H1 (cell line): ENCODE measurements around the gene DNAJB7. TPM values are rescaled to one million over a fixed set of nuclear protein-coding genes. Genes with fewer than 3 reads are reported as not detected.
"Not testable (repeated sequence)": the region's sequence is repeated elsewhere in the genome, so short reads cannot be mapped to it uniquely, and the experiment has no call there.

Source experiments
- CTCF ChIA-PET: fragments of 300-600 bp; sonication (Branson Sonifier 250); formaldehyde crosslinking; loops from one replicate; lab custom pipeline; 2021; ENCODE audit not compliant: partially characterized antibody; lab: Charles Lee
- POLR2A ChIA-PET: fragments of 300-600 bp; sonication (Branson Sonifier 250); formaldehyde crosslinking; loops from one replicate; lab custom pipeline; 2021; ENCODE audit warnings: inconsistent platforms; ENCODE audit not compliant: partially characterized antibody; lab: Charles Lee
- DNase-seq, 2 experiments: peaks; one replicate each; pipeline versions ENCODE4 v3.0.0 to v3.0.0-alpha.2; 2010 to 2022; ENCODE audit warnings: low spot score in 2 of 2, low read depth in 1 of 2, mixed read lengths in 1 of 2
- FAIRE-seq: peaks from 2 replicates; lab custom pipeline; 2011; peaks lifted over from hg19 to GRCh38; lab: Jason Lieb, UNC
- H2AFZ ChIP-seq: 2 replicates; pipeline ENCODE4 v1.8.1; 2012; ENCODE audit warnings: low read length, inconsistent platforms
- H2AK5ac ChIP-seq: 2 replicates; pipeline ENCODE4 v1.6.1; 2013; ENCODE audit warnings: low read depth, low read length
- H2BK120ac ChIP-seq: replicated peaks from 2 replicates; pipeline ENCODE3; 2013; ENCODE audit warnings: low read depth, low read length, inconsistent platforms
- H2BK12ac ChIP-seq: 2 replicates; pipeline ENCODE4 v1.6.1; 2013; ENCODE audit warnings: low read depth, low read length
- H2BK15ac ChIP-seq: 2 replicates; pipeline ENCODE4 v1.6.1; 2013; ENCODE audit warnings: low read length
- H2BK20ac ChIP-seq: 2 replicates; pipeline ENCODE4 v1.6.1; 2013; ENCODE audit warnings: low read length
- H2BK5ac ChIP-seq: 2 replicates; pipeline ENCODE4 v1.6.1; 2013; ENCODE audit warnings: low read depth, low read length
- H3K14ac ChIP-seq: 2 replicates; pipeline ENCODE4 v1.6.1; 2013; ENCODE audit warnings: inconsistent platforms; ENCODE audit not compliant: insufficient read length
- H3K18ac ChIP-seq: 2 replicates; pipeline ENCODE4 v1.6.1; 2013; ENCODE audit warnings: low read length; ENCODE audit errors: extremely low read depth
- H3K23ac ChIP-seq: 2 replicates; pipeline ENCODE4 v1.6.1; 2013; ENCODE audit warnings: inconsistent platforms; ENCODE audit not compliant: insufficient read length
- H3K23me2 ChIP-seq: 2 replicates; pipeline ENCODE4 v1.6.1; 2013; ENCODE audit warnings: low read depth, low read length
- H3K27ac ChIP-seq: 2 replicates; pipeline ENCODE4 v1.6.1; 2011; ENCODE audit warnings: low read depth, low read length, inconsistent platforms
- H3K27me3 ChIP-seq, 4 experiments: replicated peaks in 1 of 4; 1 replicate in 1 of 4; 2 replicates in 3 of 4; pipeline versions ENCODE4 v1.6.1 to v1.8.1; 2011 to 2013; ENCODE audit warnings: low read length in 3 of 4, mild to moderate bottlenecking in 3 of 4, inconsistent platforms in 2 of 4, mixed read lengths in 2 of 4, moderate library complexity in 1 of 4; ENCODE audit not compliant: control insufficient read depth in 3 of 4, insufficient read depth in 3 of 4; ENCODE audit errors: extremely low read depth in 1 of 4
- H3K36me3 ChIP-seq, 4 experiments: 2 replicates each; pipeline versions ENCODE4 v1.6.1 to v1.8.1; 2011 to 2013; ENCODE audit warnings: mild to moderate bottlenecking in 4 of 4, low read length in 3 of 4, moderate library complexity in 2 of 4, control low read depth in 1 of 4, inconsistent platforms in 1 of 4; ENCODE audit not compliant: insufficient read depth in 4 of 4, control insufficient read depth in 2 of 4
- H3K4ac ChIP-seq: replicated peaks from 2 replicates; pipeline ENCODE3; 2013; ENCODE audit warnings: low read length, low read depth, mixed read lengths, inconsistent platforms; ENCODE audit not compliant: insufficient read length
- H3K4me1 ChIP-seq, 4 experiments: replicated peaks in 1 of 4; 1 replicate in 1 of 4; 2 replicates in 3 of 4; pipeline versions ENCODE4 v1.6.1 to v1.8.1; 2011 to 2013; ENCODE audit warnings: low read length in 3 of 4, inconsistent platforms in 2 of 4, mixed read lengths in 1 of 4; ENCODE audit not compliant: insufficient read depth in 4 of 4, control insufficient read depth in 3 of 4
- H3K4me2 ChIP-seq, 2 experiments: 2 replicates each; pipeline versions ENCODE4 v1.6.1 to v1.8.1; 2011 to 2013; ENCODE audit warnings: low read depth in 2 of 2, low read length in 2 of 2, control low read depth in 1 of 2, inconsistent platforms in 1 of 2, mild to moderate bottlenecking in 1 of 2; ENCODE audit not compliant: insufficient read depth in 1 of 2
- H3K4me3 ChIP-seq, 4 experiments: fragments of 200-600, 300-600 bp in 1 of 4; sonication (generic), shearing (Covaris generic), sonication (Bioruptor Twin) in 1 of 4; 2 replicates each; pipeline versions ENCODE4 v1.5.1 to v1.8.1; 2011 to 2016; ENCODE audit warnings: low read length in 4 of 4, low read depth in 3 of 4, control low read depth in 2 of 4, inconsistent platforms in 2 of 4, mild to moderate bottlenecking in 2 of 4, mixed read lengths in 1 of 4, moderate library complexity in 1 of 4; ENCODE audit not compliant: insufficient read depth in 2 of 4; ENCODE audit errors: extremely low read depth in 1 of 4
- H3K56ac ChIP-seq: replicated peaks from 2 replicates; pipeline ENCODE3; 2013; ENCODE audit warnings: low read depth, mild to moderate bottlenecking, mixed read lengths, low read length, inconsistent platforms; ENCODE audit not compliant: insufficient read length
- H3K79me1 ChIP-seq: 2 replicates; pipeline ENCODE4 v1.6.1; 2013; ENCODE audit warnings: low read depth, low read length, control low read depth
- H3K79me2 ChIP-seq, 2 experiments: 2 replicates each; pipeline versions ENCODE4 v1.6.1 to v1.8.1; 2012 to 2013; ENCODE audit warnings: low read length in 2 of 2, mild to moderate bottlenecking in 2 of 2, inconsistent platforms in 1 of 2; ENCODE audit not compliant: insufficient read depth in 2 of 2, control insufficient read depth in 1 of 2
- H3K9ac ChIP-seq, 4 experiments: replicated peaks in 1 of 4; 1 replicate in 1 of 4; 2 replicates in 3 of 4; pipeline versions ENCODE4 v1.6.1 to v1.8.1; 2011 to 2013; ENCODE audit warnings: low read depth in 3 of 4, low read length in 3 of 4, control low read depth in 2 of 4, mild to moderate bottlenecking in 2 of 4, moderate library complexity in 2 of 4, inconsistent platforms in 1 of 4; ENCODE audit errors: extremely low read depth in 1 of 4
- H3K9me3 ChIP-seq, 2 experiments: 2 replicates each; pipeline versions ENCODE4 v1.6.1 to v1.8.1; 2012 to 2013; ENCODE audit warnings: mild to moderate bottlenecking in 2 of 2, moderate library complexity in 2 of 2, control low read depth in 1 of 2, inconsistent platforms in 1 of 2, low read depth in 1 of 2, low read length in 1 of 2, mixed read lengths in 1 of 2; ENCODE audit not compliant: insufficient read depth in 2 of 2
- H4K20me1 ChIP-seq, 2 experiments: replicated peaks in 1 of 2; 2 replicates each; pipeline versions ENCODE3 to v1.8.1; 2011 to 2013; ENCODE audit warnings: inconsistent platforms in 2 of 2, low read length in 2 of 2, mild to moderate bottlenecking in 1 of 2; ENCODE audit not compliant: insufficient read depth in 2 of 2, control insufficient read depth in 1 of 2
- H4K5ac ChIP-seq: 2 replicates; pipeline ENCODE4 v1.6.1; 2013; ENCODE audit warnings: low read length, low read depth, mixed read lengths, inconsistent platforms; ENCODE audit not compliant: insufficient read length
- H4K8ac ChIP-seq: 2 replicates; pipeline ENCODE4 v1.8.0; 2013; ENCODE audit warnings: mild to moderate bottlenecking, moderate library complexity, low read length, inconsistent platforms; ENCODE audit not compliant: insufficient read depth; ENCODE audit errors: extremely low read depth
- H4K91ac ChIP-seq: replicated peaks from 2 replicates; pipeline ENCODE3; 2013; ENCODE audit warnings: low read length, mixed read lengths, inconsistent platforms; ENCODE audit not compliant: insufficient read length
- WGBS, 2 experiments: shearing (Covaris generic) in 1 of 2; methylation state at CpG; one replicate each; pipeline versions ENCODE4 v1.1.6 to v1.1.7; 2013 to 2015; ENCODE audit warnings: low lambda C conversion rate in 2 of 2, mixed read lengths in 2 of 2, inconsistent platforms in 1 of 2, low coverage in 1 of 2, missing lambda C conversion rate in 1 of 2; ENCODE audit not compliant: insufficient replicate concordance in 2 of 2, insufficient coverage in 1 of 2, insufficient read length in 1 of 2; ENCODE audit errors: extremely low coverage in 1 of 2, missing lambda C conversion rate in 1 of 2; 5-methylcytosine and 5-hydroxymethylcytosine counted together
- polyA plus RNA-seq, 7 experiments: library from polyadenylated mRNA; depleted of rRNA in 3 of 7; stranded (reverse) in 5 of 7; unstranded in 2 of 7; fragments of >200 nt in 5 of 7; fragments of 200-250 nt in 2 of 7; gene quantifications; 1 replicate in 5 of 7; 2 replicates in 1 of 7; 4 replicates in 1 of 7; pipeline versions ENCODE4 v1.2.1 to v1.2.3, GENCODE V29; 2011 to 2013; ENCODE audit warnings: missing spikeins in 2 of 7, mixed read lengths in 2 of 7
- total RNA-seq: library from RNA; stranded (reverse); fragmentation: NEBNext Ultra II Directional; extraction: Animal tissue kit (Norgen Biotek cat#: 25700); gene quantifications from 2 replicates; pipeline ENCODE4 v1.2.1, GENCODE V29; 2021

DNAJB7 gene
- total and polyA plus RNA-seq, 2 of the 8 experiments (the other 6 are each of a cell fraction or from before 2014, with no cell fraction given): not detected

DNA sequence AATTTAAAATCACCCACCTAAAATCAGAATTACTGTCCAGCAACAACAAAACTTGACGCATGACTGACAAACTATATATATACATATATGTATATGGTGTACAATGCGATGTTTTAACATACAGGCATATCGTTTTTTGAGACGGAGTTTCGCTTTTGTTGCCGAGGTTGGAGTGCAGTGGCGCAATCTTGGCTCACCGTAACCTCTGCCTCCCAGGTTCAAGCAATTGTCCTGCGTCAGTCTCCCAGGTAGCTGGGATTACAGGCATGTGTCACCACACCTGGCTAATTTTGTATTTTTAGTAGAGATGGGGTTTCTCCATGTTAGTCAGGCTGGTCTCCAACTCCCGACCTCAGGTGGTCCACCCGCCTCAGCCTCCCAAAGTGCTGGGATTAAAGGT is 16.1 kb downstream of the DNAJB7 start:
- H4K20me1 ChIP-seq, H2BK120ac ChIP-seq, H2AK5ac ChIP-seq, H2BK15ac ChIP-seq, H3K4me3 ChIP-seq, H4K5ac ChIP-seq, H3K14ac ChIP-seq, H3K56ac ChIP-seq, H2BK5ac ChIP-seq, H3K9me3 ChIP-seq, H2AFZ ChIP-seq, H3K9ac ChIP-seq, H3K27ac ChIP-seq, DNase-seq, H4K91ac ChIP-seq, H4K8ac ChIP-seq, H3K27me3 ChIP-seq, H3K23me2 ChIP-seq, H3K4me2 ChIP-seq, CTCF ChIA-PET, H3K4ac ChIP-seq, H3K4me1 ChIP-seq, H3K18ac ChIP-seq, H2BK20ac ChIP-seq, H3K79me1 ChIP-seq, H3K23ac ChIP-seq, FAIRE-seq, H2BK12ac ChIP-seq: not testable (repeated sequence)
- POLR2A ChIA-PET: interaction anchor here (1.0 kb wide), 1 partner anchor 10 kb away, joined by 6 read pairs; the partner anchor contains the start of genes ST13 and XPNPEP3
- 95% methylated on average over 11 of the region's 11 CpGs; no CpG with 5 or more reads in 1 of the 2 experiments for WGBS, 2 experiments
- Histone ChIP-seq H3K36me3 (peaks cover 5 to 86% (median 30%) of the 10 kb centered on the region in 4 experiments), H3K79me2 (peaks cover 4 to 64% of the 10 kb centered on the region in 2 experiments; a peak in 3 of 4 replicates)
